DND-41 (cell line): ENCODE data around the gene CDK12.
A peak's percentile ranks its signal among the peaks of the same experiment; 100 is the strongest.
"Not testable (repeated sequence)": the region's sequence is repeated elsewhere in the genome, so short reads cannot be mapped to it uniquely, and the experiment has no call there.

Source experiments
- ATAC-seq: fragments of 200-7000 bp; cut with Tn5 transposase; 3 replicates; pipeline ENCODE4 v1.9.1; 2021; ENCODE audit warnings: low read depth; ENCODE audit not compliant: insufficient read depth
- DNase-seq: peaks from one replicate; pipeline ENCODE4 v3.0.0-alpha.2; 2020
- H2AFZ ChIP-seq: 2 replicates; pipeline ENCODE4 v1.6.0; 2012; ENCODE audit warnings: low read depth, low read length
- H3K27ac ChIP-seq: 2 replicates; pipeline ENCODE4 v1.5.1; 2012; ENCODE audit warnings: low read length, inconsistent platforms
- H3K27me3 ChIP-seq: fragments of 200-600 bp; sonication (generic); 2 replicates; pipeline ENCODE4 v1.6.0; 2012; ENCODE audit warnings: low read length, mild to moderate bottlenecking, inconsistent platforms; ENCODE audit not compliant: insufficient read depth, poor library complexity
- H3K36me3 ChIP-seq: 2 replicates; pipeline ENCODE4 v1.5.1; 2012; ENCODE audit warnings: low read length, inconsistent platforms; ENCODE audit not compliant: insufficient read depth
- H3K4me1 ChIP-seq: 2 replicates; pipeline ENCODE4 v1.5.1; 2012; ENCODE audit warnings: mild to moderate bottlenecking, low read length; ENCODE audit not compliant: insufficient read depth
- H3K4me2 ChIP-seq: 2 replicates; pipeline ENCODE4 v1.6.0; 2012; ENCODE audit warnings: mild to moderate bottlenecking, moderate library complexity, low read length, inconsistent platforms; ENCODE audit not compliant: insufficient read depth
- H3K4me3 ChIP-seq, 2 experiments: fragments of 200-600 bp in 1 of 2; shearing (Covaris generic) in 1 of 2; 2 replicates each; pipeline ENCODE4 v1.5.1; 2012 to 2016; ENCODE audit warnings: inconsistent platforms in 2 of 2, low read length in 2 of 2, mild to moderate bottlenecking in 2 of 2, low read depth in 1 of 2, moderate library complexity in 1 of 2
- H3K79me2 ChIP-seq: 2 replicates; pipeline ENCODE4 v1.6.0; 2012; ENCODE audit warnings: low read length, inconsistent platforms; ENCODE audit not compliant: insufficient read depth
- H3K9ac ChIP-seq: 2 replicates; pipeline ENCODE4 v1.6.0; 2012; ENCODE audit warnings: low read depth, mild to moderate bottlenecking, inconsistent platforms, low read length, moderate library complexity
- H3K9me3 ChIP-seq: 2 replicates; pipeline ENCODE4 v1.5.1; 2012; ENCODE audit warnings: low read length, moderate library complexity, mild to moderate bottlenecking, inconsistent platforms; ENCODE audit not compliant: insufficient read depth, severe bottlenecking
- H4K20me1 ChIP-seq: 2 replicates; pipeline ENCODE4 v1.6.0; 2012; ENCODE audit warnings: low read length; ENCODE audit not compliant: insufficient read depth
- CTCF ChIP-seq: IDR thresholded peaks from 2 replicates; pipeline ENCODE4 v1.5.1; 2012; ENCODE audit warnings: borderline replicate concordance, low read length, moderate library complexity, mild to moderate bottlenecking; ENCODE audit not compliant: poor library complexity, severe bottlenecking; ENCODE audit errors: extremely low read depth
- EZH2 ChIP-seq: IDR thresholded peaks from 3 replicates; pipeline ENCODE4 v1.6.1; 2012; ENCODE audit warnings: borderline replicate concordance, low read depth, mild to moderate bottlenecking, moderate library complexity, low read length, inconsistent platforms; ENCODE audit not compliant: severe bottlenecking

CDK12 gene

GRCh38 chr17:39455919-39456318 lies 5.4 kb upstream of the CDK12 start:
- H3K4me1 ChIP-seq = peaks cover 16% of the 10 kb centered on the region
- H3K27me3 ChIP-seq = no peaks in the 10 kb centered on the region
- H3K9me3 ChIP-seq = no peaks in the 10 kb centered on the region
- no peak for DNase-seq
- peaks cover 8% of the 10 kb centered on the region for H3K79me2 ChIP-seq
- H3K9ac ChIP-seq = no peak overlapping the region
- H3K4me2 ChIP-seq = no peak overlapping the region
- H4K20me1 ChIP-seq = no peaks in the 10 kb centered on the region
- no peaks in the 10 kb centered on the region for H3K36me3 ChIP-seq
- no peak overlapping the region for H3K4me3 ChIP-seq
- H3K27ac ChIP-seq = no peak overlapping the region
- no peak for TF ChIP-seq EZH2
- TF ChIP-seq CTCF = no peak
- no peak for ATAC-seq
- no peak overlapping the region for H2AFZ ChIP-seq

- ATAC-seq = peak; percentile 2; the same call in 2 of the 3 replicates
- TF ChIP-seq CTCF (no peak), EZH2 (no peak)
- peak overlapping the region; percentile 75 for H2AFZ ChIP-seq
- H3K9me3 ChIP-seq = no peaks in the 10 kb centered on the region
- H3K4me1 ChIP-seq = peaks cover 47% of the 10 kb centered on the region
- peaks cover 41% of the 10 kb centered on the region for H4K20me1 ChIP-seq
- no peak for DNase-seq
- peaks cover 16% of the 10 kb centered on the region for H3K36me3 ChIP-seq
- no peaks in the 10 kb centered on the region for H3K27me3 ChIP-seq
- H3K79me2 ChIP-seq = peaks cover 58% of the 10 kb centered on the region
- peak overlapping the region; percentile 43 to 67 for H3K4me3 ChIP-seq
- H3K9ac ChIP-seq = peak overlapping the region; percentile 86
- peak overlapping the region; percentile 87 for H3K27ac ChIP-seq
- H3K4me2 ChIP-seq = peak overlapping the region; percentile 87
Measured at GRCh38 chr17:39461926-39462569, 762 bp downstream of the CDK12 start.

- H3K27me3 ChIP-seq = no peaks in the 10 kb centered on the region
- ATAC-seq = no peak
- peak overlapping the region; percentile 43 to 67 for H3K4me3 ChIP-seq
- no peak for DNase-seq
- peak overlapping the region; percentile 87 for H3K4me2 ChIP-seq
- H4K20me1 ChIP-seq = peaks cover 46% of the 10 kb centered on the region
- H3K27ac ChIP-seq = peak overlapping the region; percentile 87
- H3K36me3 ChIP-seq = peaks cover 23% of the 10 kb centered on the region
- peaks cover 54% of the 10 kb centered on the region for H3K4me1 ChIP-seq
- H3K9ac ChIP-seq = peak overlapping the region; percentile 86
- no peaks in the 10 kb centered on the region for H3K9me3 ChIP-seq
- no peak for TF ChIP-seq CTCF
- TF ChIP-seq EZH2 = no peak
- H3K79me2 ChIP-seq = peaks cover 65% of the 10 kb centered on the region
- no peak overlapping the region for H2AFZ ChIP-seq
Measured at GRCh38 chr17:39462631-39463375, 1.5 kb downstream of the CDK12 start.

DNA sequence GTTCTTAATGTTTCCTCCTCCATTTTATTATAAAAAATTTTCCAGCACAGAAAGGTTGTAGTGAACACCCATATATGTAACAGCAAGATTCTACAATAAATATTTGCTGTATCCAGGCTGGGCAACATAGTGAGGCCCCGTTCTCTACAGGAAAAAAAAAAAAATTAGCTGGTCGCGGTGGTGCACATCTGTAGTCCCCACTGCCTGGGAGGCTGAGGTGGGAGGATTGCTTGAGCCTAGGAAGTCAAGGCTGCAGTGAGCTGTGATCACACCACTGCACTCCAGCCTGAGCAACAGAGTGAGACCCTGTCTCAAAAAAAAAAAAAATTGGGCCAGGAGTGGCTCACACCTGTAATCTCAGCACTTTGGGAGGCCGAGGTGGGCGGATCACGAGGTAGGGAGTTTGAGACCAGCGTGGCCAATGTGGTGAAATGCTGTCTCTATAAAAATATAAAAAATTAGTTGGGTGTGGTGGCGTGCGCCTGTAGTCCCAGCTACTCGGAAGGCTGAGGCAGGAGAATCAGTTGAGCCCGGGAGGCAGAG lies 3.4 kb downstream of the CDK12 start:
- not testable (repeated sequence) for H2AFZ ChIP-seq, ATAC-seq, H3K27ac ChIP-seq, DNase-seq, H3K9me3 ChIP-seq, H3K27me3 ChIP-seq
- Histone ChIP-seq H3K4me1 (peaks cover 54% of the 10 kb centered on the region), H3K79me2 (peaks cover 84% of the 10 kb centered on the region), H3K4me3 (peak overlapping the region; percentile 43 to 67; a peak in 3 of 4 replicates), H3K4me2 (peak overlapping the region; percentile 87), H3K36me3 (peaks cover 32% of the 10 kb centered on the region), H4K20me1 (peaks cover 52% of the 10 kb centered on the region), H3K9ac (peak overlapping the region; percentile 86)

DNA sequence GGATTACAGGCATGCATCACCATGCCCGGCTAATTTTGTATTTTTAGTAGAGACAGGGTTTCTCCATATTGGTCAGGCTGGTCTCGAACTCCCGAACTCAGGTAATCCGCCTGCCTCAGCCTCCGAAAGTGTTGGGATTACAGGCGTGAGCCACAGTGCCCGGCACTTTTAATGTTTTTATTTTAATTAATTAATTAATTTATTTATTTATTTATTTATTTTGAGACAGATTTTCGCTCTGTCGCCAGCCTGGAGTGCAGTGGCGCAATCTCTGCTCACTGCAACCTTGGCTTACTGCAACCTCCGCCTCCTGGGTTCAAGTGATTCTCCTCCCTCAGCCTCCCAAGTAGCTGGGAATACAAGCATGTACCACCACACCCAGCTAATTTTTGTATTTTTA lies 7.3 kb downstream of the CDK12 start:
- not testable (repeated sequence) for H3K27me3 ChIP-seq, H3K4me2 ChIP-seq, DNase-seq, H3K4me3 ChIP-seq, H3K9ac ChIP-seq, H2AFZ ChIP-seq, H3K9me3 ChIP-seq, ATAC-seq, H3K27ac ChIP-seq
- H3K36me3 ChIP-seq = peaks cover 52% of the 10 kb centered on the region
- H4K20me1 ChIP-seq = peaks cover 51% of the 10 kb centered on the region
- H3K79me2 ChIP-seq = peaks cover 93% of the 10 kb centered on the region
- H3K4me1 ChIP-seq = peaks cover 32% of the 10 kb centered on the region
